Caki2 (cell line): ENCODE measurements around the gene EXD3. TPM values are rescaled to one million over a fixed set of nuclear protein-coding genes. Genes with fewer than 3 reads are reported as not detected.
"Not testable (repeated sequence)": the region's sequence is repeated elsewhere in the genome, so short reads cannot be mapped to it uniquely, and the experiment has no call there.

Experiments
- DNase-seq: peaks from one replicate; pipeline ENCODE4 v3.0.0-alpha.2; 2015; ENCODE audit warnings: low read depth
- in situ Hi-C: cut with HindIII; loops from 2 replicates; pipeline ENCODE4 v1.10.0; 2016; ENCODE audit warnings: low sequenced_read_pairs, low pct_unique_long_range_greater_than_20kb, mixed read lengths
- total RNA-seq: library from RNA; depleted of rRNA; stranded (reverse); fragments of >200 nt; shearing (Covaris generic); gene quantifications from 2 replicates; pipeline ENCODE4 v1.2.3, GENCODE V29; 2014; ENCODE audit warnings: low replicate concordance

EXD3 gene
- total RNA-seq, 1 experiment from 2014 or later: 5.3 TPM

DNA sequence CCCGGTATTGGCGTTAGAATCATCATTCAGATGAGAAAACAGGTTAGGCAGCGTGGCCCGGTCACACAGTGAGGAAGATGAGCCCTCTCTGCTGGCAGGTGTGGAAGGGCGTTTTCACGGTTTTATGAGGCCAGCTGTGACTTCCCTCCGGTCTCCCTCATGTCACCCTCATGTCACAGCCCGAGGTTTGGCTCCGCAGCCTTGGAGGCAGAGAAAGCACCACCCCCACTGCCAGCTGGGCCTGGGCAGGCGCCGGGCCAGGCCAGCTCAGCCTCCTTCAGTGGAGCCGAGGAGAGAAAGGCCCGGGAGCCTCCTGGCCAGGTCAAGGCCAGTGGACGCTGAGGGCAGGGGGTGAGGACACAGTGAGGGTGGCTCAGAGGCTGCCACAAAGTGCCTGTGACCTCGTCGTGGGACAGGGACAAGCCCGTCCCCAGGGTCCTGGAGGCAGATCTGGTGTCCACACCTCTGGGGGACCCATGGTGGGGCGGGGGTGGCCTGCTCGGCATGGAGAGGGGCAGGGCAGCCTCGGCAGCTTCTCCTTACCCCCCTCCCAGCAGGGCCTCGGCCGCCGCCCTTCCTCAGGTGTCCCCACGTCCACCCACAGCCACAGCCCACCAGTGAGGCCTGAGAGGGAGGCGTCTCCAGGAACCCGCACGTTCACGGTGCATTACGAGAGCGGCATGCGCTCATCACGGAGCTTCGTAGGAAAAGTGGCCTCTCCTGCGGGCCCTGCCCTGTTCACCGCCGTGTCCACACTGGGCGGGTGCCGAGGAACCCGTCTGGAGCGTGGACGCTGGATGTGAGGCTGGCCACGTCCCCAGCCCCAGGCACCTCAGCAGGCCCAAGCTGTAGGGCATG is 32.2 kb downstream of the EXD3 start:
- DNase-seq: no peak
- in situ Hi-C loops: no loop called here

DNA sequence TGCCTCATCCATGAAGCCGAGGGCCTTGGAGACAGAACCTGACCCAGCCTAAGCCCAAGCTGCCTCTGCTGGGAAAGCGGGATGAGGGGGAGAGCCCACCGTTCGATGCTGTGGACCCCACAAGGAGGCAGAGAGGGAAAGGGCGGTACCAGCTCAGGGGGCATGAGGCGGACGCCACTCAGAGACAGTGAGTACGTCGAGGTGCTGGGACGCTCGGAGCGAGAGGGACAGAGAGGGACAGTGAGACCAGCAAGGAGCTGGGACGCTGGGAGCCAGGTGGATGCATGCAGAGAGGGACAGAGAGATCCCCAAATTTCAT is 33.6 kb downstream of the EXD3 start:
- no peak for DNase-seq
- in situ Hi-C loops: no loop called here

GRCh38 chr9:137388589-137389427 is 34.2 kb downstream of the EXD3 start:
- in situ Hi-C loops: no loop called here
- DNase-seq: no peak

DNA sequence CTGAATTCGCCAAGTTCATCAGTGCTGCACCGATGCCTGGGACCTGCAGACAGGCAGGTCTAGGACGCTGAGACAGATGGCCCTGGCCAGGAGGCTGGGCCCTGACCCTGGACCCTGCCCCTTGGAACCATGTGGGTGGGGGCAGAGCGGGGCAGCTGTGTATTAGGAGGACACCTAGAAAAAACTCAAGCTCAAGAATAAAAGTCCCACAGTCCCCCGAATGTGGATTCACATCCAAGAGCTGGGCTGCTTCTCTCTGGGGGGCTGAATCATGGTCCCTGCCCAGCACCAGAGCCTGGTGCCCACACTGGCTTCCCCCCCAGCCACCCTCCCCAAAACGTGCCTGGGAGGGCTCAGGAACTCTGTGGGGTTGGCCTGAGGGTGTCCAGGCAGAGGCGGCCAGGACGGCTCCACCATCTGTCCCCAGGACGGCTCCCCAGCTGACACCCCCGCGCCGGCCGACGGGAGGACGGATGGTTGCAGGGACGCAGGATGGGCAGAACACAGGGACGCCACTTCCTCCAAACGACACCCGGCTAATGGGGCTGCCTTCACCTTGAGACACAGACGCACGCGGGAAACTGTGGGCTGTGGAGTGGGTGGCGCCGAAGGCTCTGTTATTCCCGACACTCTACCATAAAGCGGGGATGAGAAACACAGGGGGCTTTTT is 34.9 kb downstream of the EXD3 start:
- DNase-seq: no peak
- in situ Hi-C loops: no loop called here

DNA sequence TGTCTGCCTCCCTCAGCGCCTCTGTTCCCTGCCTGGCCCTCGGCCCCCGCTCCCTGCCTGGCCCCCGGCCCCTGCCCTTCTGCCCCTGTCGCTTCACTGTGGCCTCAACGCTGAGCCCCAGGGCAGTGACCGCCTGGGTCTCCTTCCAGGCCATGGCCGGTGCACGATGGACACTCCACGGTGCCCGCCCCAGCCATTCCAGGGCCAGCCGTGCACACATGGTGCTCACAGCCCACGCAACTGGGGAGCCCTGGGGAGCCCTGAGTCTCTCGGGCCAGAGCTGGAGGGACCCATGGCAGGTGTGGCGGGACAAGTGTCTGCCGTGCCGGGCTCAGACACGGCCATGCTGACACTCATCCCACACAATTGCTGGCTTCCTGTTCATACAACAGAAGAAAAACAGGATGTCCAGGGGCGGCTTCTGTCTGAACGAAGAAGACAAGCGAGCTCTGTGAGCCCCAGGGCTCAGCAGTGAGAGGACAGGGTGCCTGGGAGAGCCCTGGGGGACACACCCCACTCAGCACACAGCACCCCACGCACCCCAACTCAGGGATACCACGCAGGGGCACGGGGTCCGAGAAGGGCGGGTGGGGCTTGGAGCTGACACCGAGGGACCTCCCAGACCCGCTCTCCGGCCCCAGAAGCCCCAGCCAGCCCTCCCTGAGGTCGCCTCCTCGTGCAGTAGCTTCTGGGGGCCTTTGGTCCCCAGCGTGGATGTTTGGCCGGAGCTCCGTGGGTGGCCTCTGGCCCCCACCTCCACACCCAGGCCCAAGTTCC is 35.7 kb downstream of the EXD3 start:
- in situ Hi-C loops: no loop called here

GRCh38 chr9:137386507-137387113 is 36.4 kb downstream of the EXD3 start:
- DNase-seq, in situ Hi-C loops: not testable (repeated sequence)

More for the DNA sequence above, 35.7 kb downstream of the EXD3 start:
- no peak for DNase-seq

GRCh38 chr9:137385061-137385655 is 37.8 kb downstream of the EXD3 start:
- DNase-seq: no peak
- in situ Hi-C loops: no loop called here

DNA sequence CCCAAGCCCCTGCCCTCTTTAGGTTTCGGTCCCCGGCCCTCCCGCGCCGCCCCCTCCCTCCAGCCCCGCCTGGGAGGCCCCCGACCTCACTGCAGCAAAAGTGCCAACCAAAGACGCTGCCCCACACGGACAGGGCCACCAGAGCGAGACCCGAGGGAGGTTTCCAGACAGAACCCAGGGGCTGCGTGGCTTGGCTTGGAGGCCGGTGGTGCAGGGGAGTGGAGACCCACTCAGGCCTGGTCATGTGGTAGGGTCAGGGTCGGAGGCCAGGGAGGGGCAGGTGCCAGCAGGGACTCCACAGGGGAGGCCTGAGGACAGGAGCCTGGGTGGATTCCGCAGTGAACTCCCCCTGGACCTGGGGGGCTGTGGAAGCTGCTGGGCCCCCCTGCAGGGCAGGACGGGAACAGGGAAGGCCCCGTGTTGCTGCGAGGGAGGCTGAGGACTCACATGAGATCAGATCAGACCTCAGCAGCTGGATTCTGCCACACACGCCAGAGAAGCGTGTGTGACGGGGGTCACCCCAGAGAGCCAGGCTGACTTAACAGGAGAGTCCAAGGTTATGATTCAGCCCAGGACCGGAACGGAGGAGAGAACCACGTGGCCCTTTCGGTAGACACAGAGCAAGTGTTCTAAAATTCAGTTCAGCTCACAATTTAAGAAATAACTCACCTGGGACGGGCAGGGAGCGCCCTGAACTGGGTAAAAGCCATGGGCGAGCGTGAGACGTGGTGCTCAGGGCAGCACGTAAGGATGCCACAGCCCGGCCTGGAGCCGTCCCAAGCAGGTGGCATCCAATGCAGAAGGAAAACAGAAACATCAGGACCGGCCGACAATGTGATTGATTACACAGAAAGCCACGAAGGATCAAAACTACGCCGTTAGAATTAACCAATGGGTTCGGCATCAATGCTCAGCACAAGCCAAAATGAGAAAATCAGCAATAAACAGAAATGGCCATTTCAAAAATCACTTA is 38.9 kb downstream of the EXD3 start:
- DNase-seq: no peak
- in situ Hi-C loops: no loop called here

DNA sequence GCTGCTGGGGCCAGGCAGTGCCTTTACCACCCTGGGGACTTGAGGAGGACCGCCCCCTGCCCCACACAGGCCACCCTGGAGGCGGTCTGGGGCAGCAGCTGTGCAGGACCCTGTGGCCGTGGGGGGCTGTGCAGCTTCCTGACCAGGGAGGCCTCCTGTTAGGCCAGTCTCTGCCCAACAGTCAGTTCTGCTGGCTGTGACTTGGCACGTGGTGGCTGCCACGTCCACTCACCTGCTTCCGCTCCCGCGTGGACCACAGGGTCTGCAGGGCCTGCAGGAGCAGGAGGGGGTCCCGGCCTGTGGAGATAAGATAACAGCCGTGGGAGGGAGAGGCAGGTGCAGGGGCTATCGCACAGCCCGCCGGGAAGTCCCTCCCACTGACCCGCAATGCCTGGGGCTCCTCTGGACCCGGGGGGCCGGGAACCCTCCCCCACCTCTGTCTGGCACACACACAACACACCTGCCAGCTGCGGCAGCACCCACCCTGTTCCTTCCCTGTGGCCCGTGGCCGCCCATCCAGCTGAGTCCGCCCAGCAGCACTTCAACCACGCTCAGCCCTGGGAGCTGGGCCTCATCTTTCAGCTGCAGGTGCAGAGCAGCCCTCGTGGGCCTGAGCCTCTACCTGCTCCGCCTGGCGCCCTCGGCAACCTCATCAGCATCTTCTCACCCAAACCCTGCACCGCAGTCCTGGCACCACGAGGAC is 39.7 kb downstream of the EXD3 start:
- DNase-seq: no peak
- in situ Hi-C loops: no loop called here

GRCh38 chr9:137382444-137383080 is 40.4 kb downstream of the EXD3 start:
- no peak for DNase-seq
- in situ Hi-C loops: no loop called here

DNA sequence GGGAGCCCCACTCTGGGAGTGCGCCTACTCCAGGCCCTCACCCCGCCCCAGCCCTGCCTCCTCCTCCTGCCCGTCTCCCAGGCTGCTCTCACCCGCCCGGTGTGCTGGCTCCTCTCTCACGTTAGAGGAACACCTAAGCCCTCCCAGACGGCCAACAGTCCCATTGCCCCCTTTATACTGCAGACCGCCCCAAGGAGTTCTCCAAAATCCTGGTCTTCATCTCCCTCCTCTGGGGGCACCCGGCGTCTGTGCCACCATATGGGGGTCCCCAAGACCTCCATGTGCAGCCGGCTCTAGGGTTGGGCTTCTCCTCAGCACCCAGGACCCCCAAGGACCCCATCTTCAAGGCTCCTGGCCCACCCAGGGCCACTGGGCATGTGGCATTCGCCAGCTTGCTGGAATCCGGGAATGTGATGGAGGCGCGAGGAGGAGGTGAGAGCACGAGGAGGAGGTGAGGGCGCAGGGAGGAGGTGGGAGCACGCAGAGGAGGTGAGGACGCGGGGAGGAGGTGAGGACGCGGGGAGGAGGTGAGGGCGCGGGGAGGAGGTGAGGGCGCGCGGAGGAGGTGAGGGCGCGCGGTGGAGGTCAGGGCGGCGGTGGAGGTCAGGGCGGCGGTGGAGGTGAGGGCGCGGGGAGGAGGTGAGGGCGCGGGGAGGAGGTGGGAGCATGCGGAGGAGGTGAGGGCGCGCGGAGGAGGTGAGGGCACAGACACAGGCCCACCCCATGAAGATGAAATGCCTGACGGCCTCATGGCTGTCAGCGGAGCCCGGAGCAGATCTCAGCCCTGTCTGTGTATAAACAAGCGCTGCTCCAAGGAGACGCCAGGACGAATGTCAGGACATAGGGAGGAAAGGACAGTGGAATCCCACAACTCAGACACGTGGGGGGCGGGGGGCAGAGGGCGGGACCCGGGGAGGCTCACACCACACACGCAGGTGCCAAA is 41.2 kb downstream of the EXD3 start:
- no peak for DNase-seq
- in situ Hi-C loops: no loop called here

DNA sequence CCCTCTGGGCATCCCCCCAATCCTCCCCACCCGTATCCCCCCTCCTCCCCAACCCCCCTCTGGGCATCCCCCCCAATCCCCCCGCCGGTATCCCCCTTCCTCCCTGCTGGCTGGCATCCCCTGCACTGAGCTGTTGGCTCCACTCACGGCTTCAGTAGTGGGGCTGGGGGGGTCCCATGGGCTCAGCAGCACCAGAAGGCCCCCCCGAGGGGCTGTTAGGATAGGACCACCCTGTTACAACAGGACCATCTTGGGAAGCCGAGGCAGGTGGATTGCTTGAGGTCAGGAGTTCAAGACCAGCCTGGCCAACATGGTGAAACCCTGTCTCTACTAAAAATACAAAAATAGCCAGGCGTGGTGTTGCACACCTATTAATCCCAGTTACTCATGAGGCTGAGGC is 42.4 kb downstream of the EXD3 start:
- no peak for DNase-seq
- in situ Hi-C loops: no loop called here

- DNase-seq: no peak
- in situ Hi-C loops: no loop called here
Measured at GRCh38 chr9:137380171-137380570, 42.8 kb downstream of the EXD3 start.

- DNase-seq: no peak
Measured at GRCh38 chr9:137379761-137380161, 43.2 kb downstream of the EXD3 start.

More at GRCh38 chr9:137379761-137380161, 43.2 kb downstream of the EXD3 start:
- in situ Hi-C loops: no loop called here
